K562 (cell line): ENCODE results near the gene PRICKLE3. TPM values are rescaled to one million over a fixed set of nuclear protein-coding genes. Genes with fewer than 3 reads are reported as not detected.

Source experiments
- ARID2 ChIP-seq: fragments of 450-650 bp; IDR thresholded peaks from 2 replicates; pipeline ENCODE4 v1.6.1; 2017; ENCODE audit warnings: antibody characterized with exemption, mild to moderate bottlenecking
- KDM4B ChIP-seq, 2 experiments: fragments of 450-650 bp in 1 of 2; sonication (generic) in 1 of 2; IDR thresholded peaks; 2 replicates each; pipeline ENCODE4 v1.6.1; 2016 to 2017; ENCODE audit warnings: borderline replicate concordance in 2 of 2, antibody characterized with exemption in 1 of 2, low read depth in 1 of 2, mild to moderate bottlenecking in 1 of 2
- NFATC3 ChIP-seq: fragments of 450-650 bp; IDR thresholded peaks from 2 replicates; pipeline ENCODE4 v1.6.1; 2017; ENCODE audit warnings: mild to moderate bottlenecking
- NFXL1 ChIP-seq: fragments of 450-650 bp; formaldehyde crosslinking; IDR thresholded peaks from 2 replicates; pipeline ENCODE4 v1.4.0; 2021; ENCODE audit warnings: mild to moderate bottlenecking
- PML ChIP-seq: IDR thresholded peaks from 2 replicates; pipeline ENCODE4 v1.6.1; 2012; ENCODE audit warnings: low read length, inconsistent platforms
- POLR2AphosphoS5 ChIP-seq: IDR thresholded peaks from 2 replicates; pipeline ENCODE4 v1.6.1; 2011; ENCODE audit warnings: mild to moderate bottlenecking, low read depth, low read length, moderate library complexity; ENCODE audit not compliant: control insufficient read depth, insufficient read depth
- RAD51 ChIP-seq: fragments of 450-650 bp; IDR thresholded peaks from 2 replicates; pipeline ENCODE4 v1.7.1; 2016; ENCODE audit warnings: low read depth, mild to moderate bottlenecking, borderline replicate concordance
- RBFOX2 ChIP-seq: fragments of 200-400 bp; formaldehyde crosslinking; IDR thresholded peaks from 2 replicates; pipeline ENCODE4 v1.6.1; 2017; ENCODE audit warnings: low read depth, mild to moderate bottlenecking, low read length, moderate library complexity
- RHOXF2B ChIP-seq: fragments of 250-450 bp; sonication (Bioruptor Pico); conservative IDR thresholded peaks from 2 replicates; pipeline ENCODE4 v1.5.1; 2021
- SAP30 ChIP-seq: fragments of 200-600 bp; sonication (generic); IDR thresholded peaks from 2 replicates; pipeline ENCODE4 v1.6.1; 2012; ENCODE audit warnings: borderline replicate concordance, low read depth, mild to moderate bottlenecking, moderate library complexity, low read length, control low read depth, inconsistent platforms; ENCODE audit not compliant: insufficient read depth, poor library complexity, severe bottlenecking
- TBL1XR1 ChIP-seq, 2 experiments: IDR thresholded peaks; 2 replicates each; pipeline ENCODE4 v1.6.1; 2012; ENCODE audit warnings: improper control_type of control experiment in 2 of 2, low read length in 2 of 2, mild to moderate bottlenecking in 1 of 2
- ZKSCAN8 ChIP-seq: fragments of 200-800 bp; sonication (Bioruptor generic); IDR thresholded peaks from 2 replicates; pipeline ENCODE4 v1.6.1; 2016; ENCODE audit warnings: missing genetic modification characterization, missing compliant biosample characterization
- ZNF274 ChIP-seq: IDR thresholded peaks from 2 replicates; pipeline ENCODE4 v1.6.1; 2011; ENCODE audit warnings: low read depth, mild to moderate bottlenecking, low read length, moderate library complexity, borderline replicate concordance
- ZNF384 ChIP-seq: IDR thresholded peaks from 2 replicates; pipeline ENCODE4 v1.6.1; 2012; ENCODE audit warnings: low read depth, low read length, improper control_type of control experiment
- polyA plus RNA-seq, 8 experiments: library from polyadenylated mRNA; depleted of rRNA in 4 of 8; stranded (reverse) in 5 of 8; unstranded in 3 of 8; fragments of >200 nt; fragmentation: Nextera tagmentation in 2 of 8; fragmentation: Illumina TruSeq in 1 of 8; extraction: Ambion mirVana in 2 of 8; extraction: Trizol in 1 of 8; gene quantifications; 2 replicates each; pipeline versions ENCODE4 v1.2.1 to v1.2.3, GENCODE V29; 2011 to 2014; ENCODE audit warnings: inconsistent platforms in 1 of 8, missing spikeins in 1 of 8
- total RNA-seq, 7 experiments: library from RNA; depleted of rRNA in 6 of 7; stranded (reverse); fragments of >200 nt in 6 of 7; fragmentation: Illumina TruSeq in 2 of 7; extraction: Trizol in 2 of 7; gene quantifications; 2 replicates each; pipeline versions ENCODE4 v1.2.1 to v1.2.3, GENCODE V29; 2011 to 2021; ENCODE audit warnings: low replicate concordance in 1 of 7
- TF ChIP-seq, protein P1 (sequence below): fragments of 250-450 bp; sonication (Bioruptor Pico); IDR thresholded peaks from 2 replicates; pipeline ENCODE4 v1.8.0; 2022; ENCODE audit warnings: inconsistent platforms
- TF ChIP-seq, protein P2 (sequence below): fragments of 150-350 bp; IDR thresholded peaks from 2 replicates; pipeline ENCODE4 v1.6.1; 2014; ENCODE audit warnings: low read depth, mild to moderate bottlenecking, low read length, borderline replicate concordance
- TF ChIP-seq, protein P3 (sequence below): fragments of 250-450 bp; sonication (Bioruptor Pico); IDR thresholded peaks from 2 replicates; pipeline ENCODE4 v1.5.0; 2021
- TF ChIP-seq, protein P4 (sequence below): fragments of 250-450 bp; sonication (Bioruptor Pico); IDR thresholded peaks from 2 replicates; pipeline ENCODE4 v1.8.0; 2021; ENCODE audit warnings: moderate library complexity, mild to moderate bottlenecking, inconsistent platforms

Gene PRICKLE3
- total and polyA plus RNA-seq, 9 of the 15 experiments (the other 6 are each of a cell fraction or from before 2014, with no cell fraction given) = 1.1 to 44.3 (median 14.0) TPM

DNA sequence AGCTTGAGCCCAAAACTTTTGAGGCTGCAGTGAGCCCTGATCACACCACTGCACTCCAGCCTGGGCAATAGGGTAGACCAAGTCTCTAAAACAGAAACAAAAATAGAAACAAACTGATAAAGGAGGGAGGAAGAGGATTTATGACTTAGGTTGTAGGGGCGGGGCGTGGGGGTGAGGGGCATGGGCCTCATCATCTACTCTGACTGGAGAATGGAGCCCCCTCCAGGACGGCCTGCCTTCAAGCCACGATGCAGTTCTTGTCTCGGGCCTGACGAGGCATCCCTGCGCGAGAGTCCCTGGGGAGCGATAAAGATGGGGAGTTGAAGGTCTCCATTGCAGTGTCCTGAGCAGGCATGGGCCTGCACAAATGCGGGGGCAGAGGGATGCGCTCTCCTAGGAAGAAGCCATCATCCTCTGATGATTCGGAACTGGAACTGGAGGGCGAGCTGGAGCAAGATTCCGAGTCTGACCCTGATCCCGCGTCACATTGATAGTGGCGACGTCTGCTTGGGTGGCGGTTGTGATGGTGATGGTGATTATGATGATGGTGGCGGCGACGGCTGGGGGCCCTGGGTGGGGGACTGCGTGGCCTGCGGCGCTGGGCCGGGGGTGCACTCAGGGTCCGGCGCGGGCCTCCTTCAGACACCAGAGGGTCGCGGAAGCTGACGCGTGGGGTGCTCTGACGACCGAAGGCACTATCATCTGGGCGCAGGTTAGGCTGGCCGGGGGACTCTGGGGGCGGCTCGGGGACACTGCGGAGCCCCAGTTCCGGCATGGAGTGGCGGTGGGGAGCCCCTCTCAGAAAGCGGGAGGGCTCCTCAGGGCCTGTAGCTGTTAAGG is 10.5 kb downstream of the PRICKLE3 start (continued):
- no peak for TF ChIP-seq TBL1XR1 (IDR thresholded peaks at IDR 0.05; ENCODE audit: low read length in 2 of 2)
- peak; percentile 35; the same call in 1 of the 2 replicates for TF ChIP-seq POLR2AphosphoS5
- TF ChIP-seq ARID2 = no peak
- no peak for TF ChIP-seq ZKSCAN8
- TF ChIP-seq PML = no peak
- TF ChIP-seq KDM4B (IDR thresholded peaks at IDR 0.05; ENCODE audit: borderline replicate concordance in 2 of 2, low read depth in 1 of 2) = 0 out of 4 replicates have a peak, but pooled peaks of 1 of the 2 experiments have one; percentile 35
- no peak for TF ChIP-seq ZNF384
- no peak for TF ChIP-seq SAP30
- TF ChIP-seq, protein P1, sequence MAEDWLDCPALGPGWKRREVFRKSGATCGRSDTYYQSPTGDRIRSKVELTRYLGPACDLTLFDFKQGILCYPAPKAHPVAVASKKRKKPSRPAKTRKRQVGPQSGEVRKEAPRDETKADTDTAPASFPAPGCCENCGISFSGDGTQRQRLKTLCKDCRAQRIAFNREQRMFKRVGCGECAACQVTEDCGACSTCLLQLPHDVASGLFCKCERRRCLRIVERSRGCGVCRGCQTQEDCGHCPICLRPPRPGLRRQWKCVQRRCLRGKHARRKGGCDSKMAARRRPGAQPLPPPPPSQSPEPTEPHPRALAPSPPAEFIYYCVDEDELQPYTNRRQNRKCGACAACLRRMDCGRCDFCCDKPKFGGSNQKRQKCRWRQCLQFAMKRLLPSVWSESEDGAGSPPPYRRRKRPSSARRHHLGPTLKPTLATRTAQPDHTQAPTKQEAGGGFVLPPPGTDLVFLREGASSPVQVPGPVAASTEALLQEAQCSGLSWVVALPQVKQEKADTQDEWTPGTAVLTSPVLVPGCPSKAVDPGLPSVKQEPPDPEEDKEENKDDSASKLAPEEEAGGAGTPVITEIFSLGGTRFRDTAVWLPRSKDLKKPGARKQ (CRISPR knock-in tag) = no peak
- TF ChIP-seq, protein P2, sequence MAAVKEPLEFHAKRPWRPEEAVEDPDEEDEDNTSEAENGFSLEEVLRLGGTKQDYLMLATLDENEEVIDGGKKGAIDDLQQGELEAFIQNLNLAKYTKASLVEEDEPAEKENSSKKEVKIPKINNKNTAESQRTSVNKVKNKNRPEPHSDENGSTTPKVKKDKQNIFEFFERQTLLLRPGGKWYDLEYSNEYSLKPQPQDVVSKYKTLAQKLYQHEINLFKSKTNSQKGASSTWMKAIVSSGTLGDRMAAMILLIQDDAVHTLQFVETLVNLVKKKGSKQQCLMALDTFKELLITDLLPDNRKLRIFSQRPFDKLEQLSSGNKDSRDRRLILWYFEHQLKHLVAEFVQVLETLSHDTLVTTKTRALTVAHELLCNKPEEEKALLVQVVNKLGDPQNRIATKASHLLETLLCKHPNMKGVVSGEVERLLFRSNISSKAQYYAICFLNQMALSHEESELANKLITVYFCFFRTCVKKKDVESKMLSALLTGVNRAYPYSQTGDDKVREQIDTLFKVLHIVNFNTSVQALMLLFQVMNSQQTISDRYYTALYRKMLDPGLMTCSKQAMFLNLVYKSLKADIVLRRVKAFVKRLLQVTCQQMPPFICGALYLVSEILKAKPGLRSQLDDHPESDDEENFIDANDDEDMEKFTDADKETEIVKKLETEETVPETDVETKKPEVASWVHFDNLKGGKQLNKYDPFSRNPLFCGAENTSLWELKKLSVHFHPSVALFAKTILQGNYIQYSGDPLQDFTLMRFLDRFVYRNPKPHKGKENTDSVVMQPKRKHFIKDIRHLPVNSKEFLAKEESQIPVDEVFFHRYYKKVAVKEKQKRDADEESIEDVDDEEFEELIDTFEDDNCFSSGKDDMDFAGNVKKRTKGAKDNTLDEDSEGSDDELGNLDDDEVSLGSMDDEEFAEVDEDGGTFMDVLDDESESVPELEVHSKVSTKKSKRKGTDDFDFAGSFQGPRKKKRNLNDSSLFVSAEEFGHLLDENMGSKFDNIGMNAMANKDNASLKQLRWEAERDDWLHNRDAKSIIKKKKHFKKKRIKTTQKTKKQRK = no peak
- TF ChIP-seq NFXL1 (CRISPR knock-in tag) = no peak
- no peak for TF ChIP-seq RAD51
- TF ChIP-seq, protein P3, sequence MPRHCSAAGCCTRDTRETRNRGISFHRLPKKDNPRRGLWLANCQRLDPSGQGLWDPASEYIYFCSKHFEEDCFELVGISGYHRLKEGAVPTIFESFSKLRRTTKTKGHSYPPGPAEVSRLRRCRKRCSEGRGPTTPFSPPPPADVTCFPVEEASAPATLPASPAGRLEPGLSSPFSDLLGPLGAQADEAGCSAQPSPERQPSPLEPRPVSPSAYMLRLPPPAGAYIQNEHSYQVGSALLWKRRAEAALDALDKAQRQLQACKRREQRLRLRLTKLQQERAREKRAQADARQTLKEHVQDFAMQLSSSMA (CRISPR knock-in tag) = no peak
- TF ChIP-seq, protein P4, sequence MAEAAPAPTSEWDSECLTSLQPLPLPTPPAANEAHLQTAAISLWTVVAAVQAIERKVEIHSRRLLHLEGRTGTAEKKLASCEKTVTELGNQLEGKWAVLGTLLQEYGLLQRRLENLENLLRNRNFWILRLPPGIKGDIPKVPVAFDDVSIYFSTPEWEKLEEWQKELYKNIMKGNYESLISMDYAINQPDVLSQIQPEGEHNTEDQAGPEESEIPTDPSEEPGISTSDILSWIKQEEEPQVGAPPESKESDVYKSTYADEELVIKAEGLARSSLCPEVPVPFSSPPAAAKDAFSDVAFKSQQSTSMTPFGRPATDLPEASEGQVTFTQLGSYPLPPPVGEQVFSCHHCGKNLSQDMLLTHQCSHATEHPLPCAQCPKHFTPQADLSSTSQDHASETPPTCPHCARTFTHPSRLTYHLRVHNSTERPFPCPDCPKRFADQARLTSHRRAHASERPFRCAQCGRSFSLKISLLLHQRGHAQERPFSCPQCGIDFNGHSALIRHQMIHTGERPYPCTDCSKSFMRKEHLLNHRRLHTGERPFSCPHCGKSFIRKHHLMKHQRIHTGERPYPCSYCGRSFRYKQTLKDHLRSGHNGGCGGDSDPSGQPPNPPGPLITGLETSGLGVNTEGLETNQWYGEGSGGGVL = no peak
- peak; percentile 61; the same call in 1 of the 2 replicates for TF ChIP-seq RBFOX2
- no peak for TF ChIP-seq NFATC3
- no peak for TF ChIP-seq RHOXF2B
- TF ChIP-seq ZNF274 = no peak
